Measurements from ENCODE around the gene MARCHF3. TPM values are rescaled to one million over a fixed set of nuclear protein-coding genes. Genes with fewer than 3 reads are reported as not detected.

The MARCHF3 gene
- total and polyA plus RNA-seq, 2 donors (not counting 3 experiments of a cell fraction or from before 2014, with no cell fraction given) = 31.9 to 35.0 TPM

GRCh38 chr5:126982926-126983873 is 47.2 kb downstream of the MARCHF3 start:
- TF ChIP-seq FOS (IDR thresholded peaks at IDR 0.05; ENCODE audit: borderline replicate concordance, insufficient read depth, low read length) (no peak), POLR2A (IDR thresholded peaks at IDR 0.05; ENCODE audit: low read depth, low read length) (no peak), POLR2AphosphoS5 (IDR thresholded peaks at IDR 0.05; ENCODE audit: insufficient read depth, low read depth, low read length) (no peak), MYC (IDR thresholded peaks at IDR 0.05; ENCODE audit: low read depth, low read length) (no peak), GATA2 (IDR thresholded peaks at IDR 0.05; ENCODE audit: insufficient read depth, insufficient read length, low read depth, low read length) (no peak), MAX (IDR thresholded peaks at IDR 0.05; ENCODE audit: insufficient read depth, insufficient read length) (no peak), JUN (IDR thresholded peaks at IDR 0.05; ENCODE audit: borderline replicate concordance, insufficient read depth, insufficient read length, low read depth) (no peak), EZH2 (IDR thresholded peaks at IDR 0.05; ENCODE audit: borderline replicate concordance, low read depth, low read length, severe bottlenecking) (no peak)
- TF ChIP-seq, protein P1, sequence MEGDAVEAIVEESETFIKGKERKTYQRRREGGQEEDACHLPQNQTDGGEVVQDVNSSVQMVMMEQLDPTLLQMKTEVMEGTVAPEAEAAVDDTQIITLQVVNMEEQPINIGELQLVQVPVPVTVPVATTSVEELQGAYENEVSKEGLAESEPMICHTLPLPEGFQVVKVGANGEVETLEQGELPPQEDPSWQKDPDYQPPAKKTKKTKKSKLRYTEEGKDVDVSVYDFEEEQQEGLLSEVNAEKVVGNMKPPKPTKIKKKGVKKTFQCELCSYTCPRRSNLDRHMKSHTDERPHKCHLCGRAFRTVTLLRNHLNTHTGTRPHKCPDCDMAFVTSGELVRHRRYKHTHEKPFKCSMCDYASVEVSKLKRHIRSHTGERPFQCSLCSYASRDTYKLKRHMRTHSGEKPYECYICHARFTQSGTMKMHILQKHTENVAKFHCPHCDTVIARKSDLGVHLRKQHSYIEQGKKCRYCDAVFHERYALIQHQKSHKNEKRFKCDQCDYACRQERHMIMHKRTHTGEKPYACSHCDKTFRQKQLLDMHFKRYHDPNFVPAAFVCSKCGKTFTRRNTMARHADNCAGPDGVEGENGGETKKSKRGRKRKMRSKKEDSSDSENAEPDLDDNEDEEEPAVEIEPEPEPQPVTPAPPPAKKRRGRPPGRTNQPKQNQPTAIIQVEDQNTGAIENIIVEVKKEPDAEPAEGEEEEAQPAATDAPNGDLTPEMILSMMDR (IDR thresholded peaks at IDR 0.05; ENCODE audit: extremely low read depth in 1 of 2, insufficient read depth in 1 of 2, low read depth in 1 of 2, low read length in 2 of 2) = no peak
- no peak for DNase-seq (ENCODE audit: low read depth, low spot score)

More at GRCh38 chr5:126982926-126983873, 47.2 kb downstream of the MARCHF3 start:
- intact Hi-C loops (cut with micrococcal nuclease) = no loop called here
- Histone ChIP-seq H3K79me2 (ENCODE audit: control insufficient read depth, insufficient read depth, low read length) (peaks cover 71% of the 10 kb centered on the region), H3K4me2 (ENCODE audit: insufficient read depth, low read length) (no peak overlapping the region), H3K9ac (replicated peaks; ENCODE audit: extremely low read depth, insufficient read depth, low read length) (no peak overlapping the region), H3K4me1 (ENCODE audit: control insufficient read depth, extremely low read depth, insufficient read depth, low read length) (peaks cover 7% of the 10 kb centered on the region), H3K27me3 (ENCODE audit: control insufficient read depth in 2 of 2, insufficient read depth in 2 of 2, low read length in 2 of 2) (no peaks in the 10 kb centered on the region), H3K36me3 (ENCODE audit: control insufficient read depth in 2 of 2, extremely low read depth in 1 of 2, insufficient read depth in 2 of 2, low read length in 2 of 2) (no peaks in the 10 kb centered on the region), H3K9me1 (replicated peaks; ENCODE audit: control insufficient read depth, extremely low read depth, insufficient read depth, low read length) (no peaks in the 10 kb centered on the region), H2AFZ (ENCODE audit: low read depth, low read length) (no peak overlapping the region), H4K20me1 (replicated peaks; ENCODE audit: control insufficient read depth, extremely low read depth, insufficient read depth, low read length) (no peaks in the 10 kb centered on the region), H3K4me3 (replicated peaks in 1 of 3; ENCODE audit: insufficient read depth in 1 of 3, low read depth in 1 of 3, low read length in 3 of 3) (no peak overlapping the region), H3K27ac (ENCODE audit: insufficient read depth, low read depth, low read length) (no peak overlapping the region), H3K9me3 (replicated peaks; ENCODE audit: control insufficient read depth, insufficient read depth, low read length) (no peaks in the 10 kb centered on the region)
- dilution Hi-C loops (cut with MboI; ENCODE audit: extremely low pct_ligation_motif_present, low sequenced_read_pairs) = no loop called here
- no peak for FAIRE-seq
- CTCF ChIA-PET = interaction anchor here (0.9 to 1.7 kb wide), 5 partner anchors 10 to 18 kb away, joined by 3 to 6 read pairs (median 3); no protein-coding TSS in a partner anchor
- no TSS peak for BruUV-seq (replicated peaks)
- POLR2A ChIA-PET = no interaction called here

Measured in endothelial cell of umbilical vein (primary cell).